Diencephalon (tissue), 1 donor: ENCODE data around the gene FUOM. TPM values are rescaled to one million over a fixed set of nuclear protein-coding genes. Genes with fewer than 3 reads are reported as not detected.

Experiments used
- small RNA-seq: library from RNA; depleted of rRNA; stranded (forward); fragments of <200 nt; gene quantifications from one replicate; pipeline ENCODE3, GENCODE V24; 2014
- total RNA-seq: library from RNA; depleted of rRNA; stranded (reverse); fragments of >200 nt; gene quantifications from one replicate; pipeline ENCODE4 v1.2.3, GENCODE V29; 2014

FUOM gene
- 6.5 TPM for total RNA-seq

GRCh38 chr10:133357285-133358161 is at the start of gene FUOM:
Gene FUOM, minus strand, starts transcription at chr10:133358019. Its CDS starts 12 bp downstream, at chr10:133358007.

GRCh38 chr10:133394064-133394663 is 36.3 kb upstream of the FUOM start, which contains the start of gene MTG1:
Gene MTG1, plus strand, starts transcription at chr10:133394157. Its CDS starts 64 bp downstream, at chr10:133394221.

GRCh38 chr10:133379152-133379800 is 21.5 kb upstream of the FUOM start, which contains the start of gene PAOX:
Gene PAOX, plus strand, starts transcription at chr10:133379262. Its CDS starts 55 bp downstream, at chr10:133379317.

GRCh38 chr10:133373174-133374090 is 15.6 kb upstream of the FUOM start, which contains the start of gene ECHS1:
Gene ECHS1, minus strand, starts transcription at chr10:133373354. Its CDS starts 21 bp downstream, at chr10:133373333.

GRCh38 chr10:133336577-133337369 is 21.0 kb downstream of the FUOM start, which contains the start of gene CALY:
Gene CALY, minus strand, starts transcription at chr10:133336896. Its CDS starts 7,907 bp downstream, at chr10:133328989.

GRCh38 chr10:133308421-133309099 is 49.3 kb downstream of the FUOM start, which contains the start of the genes TUBGCP2 and ZNF511:
Gene TUBGCP2, minus strand, starts transcription at chr10:133308872. Its CDS starts 5,931 bp downstream, at chr10:133302941.
Gene ZNF511, plus strand, starts transcription at chr10:133308914. Its CDS starts 30 bp downstream, at chr10:133308944.

Small RNA genes within 50 kb of the gene (small RNA-seq; reads per million reads assigned to genes)
- gene AL360181.4 (not detected), gene BANF1P2 (not detected), gene MIR3944 (not detected)

Other genes with a start within 250 kb of the FUOM start
- 18.5 TPM for gene KNDC1, start 197.8 kb downstream of the FUOM start, total RNA-seq
- gene UTF1, start 127.8 kb downstream of the FUOM start, total RNA-seq, result not detected
- gene VENTX, start 120.2 kb downstream of the FUOM start, total RNA-seq, result 0.23 TPM
- gene ADAM8, start 81.2 kb downstream of the FUOM start, total RNA-seq, result 1.4 TPM
- gene TUBGCP2, start 49.1 kb downstream of the FUOM start, total RNA-seq, result 45.2 TPM
- gene ZNF511, start 49.1 kb downstream of the FUOM start, total RNA-seq, result 8.1 TPM
- 36.4 TPM for gene CALY, start 21.1 kb downstream of the FUOM start, total RNA-seq
- not detected for gene PRAP1, start 10.6 kb downstream of the FUOM start, total RNA-seq
- gene ECHS1, start 15.3 kb upstream of the FUOM start, total RNA-seq, result 48.4 TPM
- gene PAOX, start 21.2 kb upstream of the FUOM start, total RNA-seq, result 5.1 TPM
- 24.0 TPM for gene MTG1, start 36.1 kb upstream of the FUOM start, total RNA-seq
- gene SPRN, start 66.6 kb upstream of the FUOM start, total RNA-seq, result 13.4 TPM
- gene SCART1, start 95.9 kb upstream of the FUOM start, total RNA-seq, result 1.2 TPM
- 18.0 TPM for gene CYP2E1, start 169.3 kb upstream of the FUOM start, total RNA-seq
- 1.2 TPM for gene SYCE1, start 207.6 kb upstream of the FUOM start, total RNA-seq